Left colon (tissue), 2 donors: Measurements from ENCODE around the gene CAPN7. TPM values are rescaled to one million over a fixed set of nuclear protein-coding genes. Genes with fewer than 3 reads are reported as not detected.
"Not testable (repeated sequence)": the region's sequence is repeated elsewhere in the genome, so short reads cannot be mapped to it uniquely, and the experiment has no call there.

Source experiments
- ATAC-seq: fragments of 200-7000 bp; cut with Tn5 transposase; one replicate; pipeline ENCODE4 v1.9.1; 2020; ENCODE audit warnings: mild to moderate bottlenecking, moderate library complexity
- DNase-seq, 2 donors: peaks; one replicate each; pipeline ENCODE4 v3.0.0-alpha.2; 2020
- intact Hi-C, 2 donors: fragments of 100-400 bp; cut with DNase I in 1 of 2; cut with micrococcal nuclease in 1 of 2; formaldehyde crosslinking; loops; one replicate each; pipeline versions ENCODE4 v1.11.2 to v1.14.0; 2022; cut with DNase I, micrococcal nuclease
- long read RNA-seq: library from polyadenylated mRNA; unstranded; transcript quantifications from one replicate; pipeline ENCODE4 v2.0.0, GENCODE V29; 2021
- total RNA-seq, 2 donors: library from RNA; stranded (reverse); fragmentation: NEBNext Ultra II Directional; extraction: Animal tissue kit (Norgen Biotek cat#: 25700); gene quantifications; one replicate each; pipeline ENCODE4 v1.2.1, GENCODE V29; 2021
- donor health status: DM: no; HTN: no; CAD: no.
- donor health status: DM: yes; HTN: yes; CAD: no.

Gene CAPN7
- total RNA-seq: 10 to 100 TPM; 33.6 to 39.0 TPM
- long read RNA-seq, full-length matches to known transcripts: 31 of 49 reads
- long read RNA-seq, partial matches to known transcripts: 2 of 49 reads
- long read RNA-seq, other reads (novel, unspliced or antisense): 16 of 49 reads

GRCh38 chr3:15205934-15206661 is at the start of gene CAPN7:
CAPN7 (plus strand) TSS chr3:15206246; CDS start chr3:15206496, 250 bp downstream.
- peak; percentile 94 for ATAC-seq
- peak; percentile 94 to 97 for DNase-seq
- intact Hi-C loops: no loop called here

- intact Hi-C loops: no loop called here
- ATAC-seq: no peak
Observed at GRCh38 chr3:15157441-15157840, 48.6 kb upstream of the CAPN7 start.

GRCh38 chr3:15159501-15160136 is 46.4 kb upstream of the CAPN7 start:
- intact Hi-C loops: no loop called here
- DNase-seq (no peak), ATAC-seq (peak; percentile 67)

More at GRCh38 chr3:15157441-15157840, 48.6 kb upstream of the CAPN7 start:
- DNase-seq: no peak

- DNase-seq (no peak), ATAC-seq (no peak)
- intact Hi-C loops: no loop called here
Observed at GRCh38 chr3:15160662-15161061, 45.4 kb upstream of the CAPN7 start.

- intact Hi-C loops: no loop called here
- DNase-seq (no peak), ATAC-seq (no peak)
Observed at GRCh38 chr3:15161133-15161532, 44.9 kb upstream of the CAPN7 start.

- intact Hi-C loops, DNase-seq, ATAC-seq: not testable (repeated sequence)
Observed at GRCh38 chr3:15163656-15164055, 42.4 kb upstream of the CAPN7 start.

- intact Hi-C loops: no loop called here
- no peak for ATAC-seq
- DNase-seq: no peak
Observed at GRCh38 chr3:15164340-15164739, 41.7 kb upstream of the CAPN7 start.

GRCh38 chr3:15165061-15165460 is 41.0 kb upstream of the CAPN7 start:
- intact Hi-C loops: no loop called here
- no peak for ATAC-seq

GRCh38 chr3:15166391-15166790 is 39.7 kb upstream of the CAPN7 start:
- ATAC-seq, intact Hi-C loops, DNase-seq: not testable (repeated sequence)

More at GRCh38 chr3:15165061-15165460, 41.0 kb upstream of the CAPN7 start:
- DNase-seq: no peak

GRCh38 chr3:15171096-15171495 is 35.0 kb upstream of the CAPN7 start:
- DNase-seq: no peak
- intact Hi-C loops: no loop called here
- ATAC-seq: peak; percentile 45

GRCh38 chr3:15172806-15173205 is 33.2 kb upstream of the CAPN7 start:
- DNase-seq: no peak
- intact Hi-C loops: no loop called here
- no peak for ATAC-seq

- no peak for ATAC-seq
- intact Hi-C loops: no loop called here
- no peak for DNase-seq
Observed at GRCh38 chr3:15174953-15175352, 31.1 kb upstream of the CAPN7 start.

GRCh38 chr3:15175605-15176004 is 30.4 kb upstream of the CAPN7 start:
- ATAC-seq (no peak), DNase-seq (no peak)
- intact Hi-C loops: no loop called here

GRCh38 chr3:15180042-15180611 is 25.9 kb upstream of the CAPN7 start:
- DNase-seq (no peak), ATAC-seq (no peak)
- intact Hi-C loops: no loop called here

GRCh38 chr3:15181511-15181910 is 24.5 kb upstream of the CAPN7 start:
- no peak for DNase-seq
- ATAC-seq: no peak
- intact Hi-C loops: no loop called here

- intact Hi-C loops: no loop called here
- ATAC-seq: no peak
- DNase-seq: no peak
Observed at GRCh38 chr3:15181963-15182362, 24.1 kb upstream of the CAPN7 start.

GRCh38 chr3:15183011-15183410 is 23.0 kb upstream of the CAPN7 start:
- intact Hi-C loops: no loop called here

GRCh38 chr3:15185404-15185803 is 20.6 kb upstream of the CAPN7 start:
- DNase-seq (no peak), ATAC-seq (no peak)
- intact Hi-C loops: no loop called here

More at GRCh38 chr3:15183011-15183410, 23.0 kb upstream of the CAPN7 start:
- ATAC-seq: no peak
- DNase-seq: no peak

- no peak for ATAC-seq
- intact Hi-C loops: no loop called here
Observed at GRCh38 chr3:15186101-15186476, 20.0 kb upstream of the CAPN7 start.

More at GRCh38 chr3:15186101-15186476, 20.0 kb upstream of the CAPN7 start:
- DNase-seq: no peak
